Vein endothelial cell (primary cell): ENCODE measurements around the gene CDCA4. TPM values are rescaled to one million over a fixed set of nuclear protein-coding genes. Genes with fewer than 3 reads are reported as not detected.

Experiments used
- total RNA-seq: library from RNA; depleted of rRNA; stranded (reverse); fragments of >200 nt; gene quantifications from 2 replicates; pipeline ENCODE4 v1.2.3, GENCODE V29; 2012

CDCA4 gene
- total RNA-seq = 39.2 and 45.6 TPM in 2 replicates

DNA sequence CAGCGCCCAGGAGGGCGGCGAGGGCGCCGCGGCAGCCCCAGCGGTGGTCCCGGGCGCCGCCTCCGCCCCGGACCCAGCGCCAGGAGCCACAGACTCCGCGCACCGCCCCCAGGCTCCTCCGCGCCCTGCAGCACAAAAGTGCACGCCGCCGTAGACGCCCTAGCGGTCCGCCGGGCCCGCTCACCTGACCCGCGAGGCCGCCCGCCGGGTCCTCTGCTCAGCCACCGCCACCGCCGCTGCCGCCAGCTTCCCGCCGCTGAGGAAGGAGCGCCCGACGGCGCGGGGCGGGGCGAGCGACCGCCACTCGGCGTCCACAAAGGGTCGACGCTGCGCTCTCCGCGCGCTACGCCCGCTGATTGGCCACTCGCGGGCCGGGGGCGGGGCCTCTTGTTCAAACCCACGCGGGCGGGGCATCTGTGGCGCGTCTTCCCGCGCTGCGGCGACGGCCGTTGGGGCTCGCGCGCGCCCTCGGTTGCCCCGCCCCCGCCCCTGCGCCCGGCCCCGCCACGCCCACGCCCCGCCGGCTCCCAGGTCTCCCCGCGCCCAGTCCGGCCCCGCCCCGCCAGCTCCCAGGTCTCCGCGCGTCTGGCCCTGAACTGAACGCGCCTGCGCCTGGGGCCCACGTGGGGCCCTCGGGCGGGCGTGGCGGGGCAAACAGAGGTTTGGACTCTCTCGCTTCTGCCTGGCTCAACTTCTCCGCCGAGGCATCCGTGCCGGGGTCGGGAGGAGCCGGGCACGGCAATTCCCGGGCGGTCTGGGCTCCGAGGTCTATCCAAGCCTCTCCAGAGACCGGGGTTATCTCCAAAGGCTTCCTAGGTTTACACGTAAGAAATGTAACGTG is at the start of gene CDCA4:
TSS of gene CDCA4 (minus strand) at position 269 of the 841 bp plus-strand sequence. CDS start 9,154 bp downstream, outside the sequence.

GRCh38 chr14:105065280-105066228 is 44.7 kb upstream of the CDCA4 start, which contains the start of gene GPR132:
Gene GPR132 (minus strand): TSS chr14:105065430. CDS start chr14:105055420, 10,010 bp downstream.

DNA sequence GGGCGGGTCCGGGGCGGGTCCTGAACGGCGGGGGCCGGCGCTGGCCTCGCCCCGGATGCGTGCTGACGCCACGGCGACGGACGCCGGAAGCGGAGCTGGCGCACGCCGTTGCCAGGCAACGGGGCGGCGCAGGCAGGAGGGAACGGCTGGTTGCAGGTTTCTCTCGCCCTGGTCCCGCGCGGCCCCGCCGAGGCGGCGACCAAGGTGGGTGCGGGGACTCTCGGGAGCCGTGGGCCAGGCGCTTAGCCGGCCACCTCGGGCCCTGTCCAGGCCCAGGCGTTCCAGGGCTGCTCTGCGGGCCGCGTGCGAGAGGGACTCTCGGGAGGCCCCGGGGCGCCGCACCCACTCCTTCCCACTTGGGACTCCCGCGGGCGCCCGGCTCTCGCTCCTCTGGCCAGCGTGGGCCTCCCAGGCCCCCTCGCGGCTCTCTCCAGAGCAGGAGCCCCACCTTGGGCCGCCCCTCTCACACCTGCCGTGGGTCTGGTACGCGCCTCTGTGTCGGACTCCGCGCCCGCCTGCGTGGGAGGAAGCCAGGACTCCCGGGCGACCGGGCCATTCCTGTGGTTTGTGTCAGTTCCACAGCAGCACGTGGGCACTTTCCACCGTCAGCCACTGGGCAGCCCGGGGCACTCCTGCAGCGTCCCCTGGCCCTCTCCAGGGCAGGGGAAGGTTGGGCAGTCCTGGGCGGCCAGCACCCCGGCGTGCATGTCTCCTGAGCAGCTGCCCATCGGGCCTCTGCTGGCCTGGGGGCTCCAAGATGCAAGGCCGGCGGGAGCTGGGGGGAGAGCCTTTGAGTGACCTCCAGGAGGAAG is 35.0 kb downstream of the CDCA4 start, which contains the start of gene CLBA1:
TSS of gene CLBA1 (plus strand) at position 114 of the 812 bp plus-strand sequence. CDS start at position 758, 644 bp downstream.

DNA sequence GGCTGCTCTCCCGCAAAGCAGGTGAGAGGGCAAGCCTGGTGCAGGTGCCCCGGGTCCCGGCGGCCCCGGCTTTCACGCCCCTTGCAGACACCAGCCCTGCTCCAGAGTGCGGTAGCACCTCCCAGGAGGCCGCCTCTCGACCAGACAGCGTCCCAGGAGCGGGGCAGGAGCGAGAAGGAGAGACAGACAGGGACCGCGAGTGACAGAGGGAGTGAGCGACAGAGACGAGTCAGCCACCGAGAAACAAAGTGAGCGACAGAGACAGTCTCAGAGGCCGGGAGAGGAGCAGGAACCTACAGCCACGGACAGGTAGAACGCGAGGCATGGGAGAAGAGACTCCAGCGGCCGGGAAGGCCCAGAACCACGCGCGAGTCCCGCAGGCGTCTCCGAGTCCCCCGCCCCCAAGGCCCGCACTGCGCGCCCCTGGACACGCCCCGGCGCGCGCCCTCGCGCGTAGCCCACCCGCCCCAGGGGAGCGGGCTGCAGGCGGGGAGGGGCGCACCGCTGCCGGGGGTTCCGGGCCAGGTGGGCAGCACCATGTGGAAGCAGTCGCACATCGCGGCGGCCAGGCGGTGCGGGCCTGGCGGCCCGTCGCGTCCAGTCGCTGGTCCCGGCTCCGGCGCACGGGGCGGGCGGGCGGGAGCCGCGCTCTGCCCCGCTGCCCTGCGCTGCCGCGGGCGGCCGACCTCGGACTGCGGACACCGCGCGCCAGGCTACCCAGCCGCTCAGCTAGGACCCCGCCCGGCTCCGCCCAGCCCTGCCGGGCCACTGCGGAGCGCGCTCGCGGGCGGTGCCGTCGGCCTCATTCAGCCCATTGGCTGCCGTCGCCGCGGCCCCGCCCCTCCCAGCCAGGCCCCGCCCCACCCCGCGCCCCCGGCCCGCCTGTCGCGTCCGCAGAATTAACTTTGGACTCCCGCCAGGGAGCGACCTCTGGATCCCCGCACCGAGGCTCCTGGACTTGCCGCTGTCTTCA is 42.9 kb downstream of the CDCA4 start, which contains the start of gene AHNAK2:
TSS of gene AHNAK2 (minus strand) at position 694 of the 973 bp plus-strand sequence. CDS start at position 557, 137 bp downstream.

Other genes starting within 250 kb of the CDCA4 start
- 219 and 221 TPM in 2 replicates for gene AKT1, start 225.3 kb downstream of the CDCA4 start, total RNA-seq
- 6.5 and 6.7 TPM in 2 replicates for gene ZBTB42, start 220.0 kb downstream of the CDCA4 start, total RNA-seq
- gene CEP170B, start 155.8 kb downstream of the CDCA4 start, total RNA-seq = 26.4 and 27.1 TPM in 2 replicates
- under 0.01 TPM in 2 replicates for gene PLD4, start 96.2 kb downstream of the CDCA4 start, total RNA-seq
- gene AHNAK2, start 42.7 kb downstream of the CDCA4 start, total RNA-seq = 55.2 and 76.0 TPM in 2 replicates
- 6.5 and 10.2 TPM in 2 replicates for gene CLBA1, start 35.3 kb downstream of the CDCA4 start, total RNA-seq
- not detected in 2 replicates for gene GPR132, start 44.3 kb upstream of the CDCA4 start, total RNA-seq
- 47.0 and 50.1 TPM in 2 replicates for gene JAG2, start 147.7 kb upstream of the CDCA4 start, total RNA-seq
- 36.2 and 72.2 TPM in 2 replicates for gene NUDT14, start 160.2 kb upstream of the CDCA4 start, total RNA-seq
- 58.2 and 58.8 TPM in 2 replicates for gene BTBD6, start 227.4 kb upstream of the CDCA4 start, total RNA-seq